H1 (cell line): Measurements from ENCODE around the gene KCNK3.

Source experiments
- ASH2L ChIP-seq: fragments of 200-600, 300-600 bp; sonication (generic); IDR thresholded peaks from one replicate; pipeline ENCODE4 v1.7.1; 2017; ENCODE audit warnings: low read length
- BACH1 ChIP-seq: IDR thresholded peaks from 2 replicates; pipeline ENCODE4 v1.6.1; 2012; ENCODE audit warnings: low read length, improper control_type of control experiment
- BCL11A ChIP-seq, 2 experiments: IDR thresholded peaks; one replicate each; pipeline ENCODE4 v1.6.1; 2011; ENCODE audit warnings: low read depth in 2 of 2, low read length in 2 of 2, mild to moderate bottlenecking in 2 of 2
- BRCA1 ChIP-seq: IDR thresholded peaks from 2 replicates; pipeline ENCODE4 v1.6.1; 2012; ENCODE audit warnings: low read depth, low read length, improper control_type of control experiment
- CEBPB ChIP-seq: IDR thresholded peaks from 2 replicates; pipeline ENCODE4 v1.6.1; 2012; ENCODE audit warnings: low read depth, low read length
- EZH2 ChIP-seq: fragments of 200-600 bp; sonication (generic); IDR thresholded peaks from 2 replicates; pipeline ENCODE4 v1.7.1; 2012; ENCODE audit warnings: low read depth, mild to moderate bottlenecking, moderate library complexity, low read length, inconsistent platforms; ENCODE audit not compliant: severe bottlenecking
- GTF2F1 ChIP-seq: IDR thresholded peaks from 2 replicates; pipeline ENCODE4 v1.6.1; 2012; ENCODE audit warnings: low read depth, low read length, improper control_type of control experiment, borderline replicate concordance
- HDAC6 ChIP-seq: IDR thresholded peaks from one replicate; pipeline ENCODE4 v1.7.1; 2012; ENCODE audit warnings: low read depth, mild to moderate bottlenecking, inconsistent platforms, low read length, moderate library complexity
- KDM1A ChIP-seq: fragments of 200-600, 300-600 bp; sonication (generic); IDR thresholded peaks from 2 replicates; pipeline ENCODE4 v1.7.1; 2016; ENCODE audit warnings: mild to moderate bottlenecking, low read length, borderline replicate concordance
- POLR2A ChIP-seq, 2 experiments: IDR thresholded peaks; 1 replicate in 1 of 2; 2 replicates in 1 of 2; pipeline ENCODE4 v1.6.1; 2011; ENCODE audit warnings: low read depth in 2 of 2, low read length in 2 of 2, mild to moderate bottlenecking in 2 of 2; ENCODE audit errors: control extremely low read depth in 1 of 2
- POLR2AphosphoS5 ChIP-seq: IDR thresholded peaks from 2 replicates; pipeline ENCODE4 v1.6.1; 2011; ENCODE audit warnings: low read depth, low read length
- TAF1 ChIP-seq: IDR thresholded peaks from 2 replicates; pipeline ENCODE4 v1.6.1; 2011; ENCODE audit warnings: mild to moderate bottlenecking, low read depth, low read length
- TEAD4 ChIP-seq: IDR thresholded peaks from 2 replicates; pipeline ENCODE4 v1.6.1; 2012; ENCODE audit warnings: low read depth, low read length, inconsistent platforms, mixed read lengths
- TF ChIP-seq, protein P1 (sequence below), 3 experiments: IDR thresholded peaks; 1 replicate in 2 of 3; 2 replicates in 1 of 3; pipeline versions ENCODE4 v1.5.1 to v1.6.1; 2011; ENCODE audit warnings: low read length in 3 of 3, mild to moderate bottlenecking in 3 of 3, inconsistent platforms in 2 of 3, low read depth in 1 of 3, moderate library complexity in 1 of 3; ENCODE audit not compliant: insufficient read depth in 1 of 3; ENCODE audit errors: control extremely low read depth in 1 of 3

DNA sequence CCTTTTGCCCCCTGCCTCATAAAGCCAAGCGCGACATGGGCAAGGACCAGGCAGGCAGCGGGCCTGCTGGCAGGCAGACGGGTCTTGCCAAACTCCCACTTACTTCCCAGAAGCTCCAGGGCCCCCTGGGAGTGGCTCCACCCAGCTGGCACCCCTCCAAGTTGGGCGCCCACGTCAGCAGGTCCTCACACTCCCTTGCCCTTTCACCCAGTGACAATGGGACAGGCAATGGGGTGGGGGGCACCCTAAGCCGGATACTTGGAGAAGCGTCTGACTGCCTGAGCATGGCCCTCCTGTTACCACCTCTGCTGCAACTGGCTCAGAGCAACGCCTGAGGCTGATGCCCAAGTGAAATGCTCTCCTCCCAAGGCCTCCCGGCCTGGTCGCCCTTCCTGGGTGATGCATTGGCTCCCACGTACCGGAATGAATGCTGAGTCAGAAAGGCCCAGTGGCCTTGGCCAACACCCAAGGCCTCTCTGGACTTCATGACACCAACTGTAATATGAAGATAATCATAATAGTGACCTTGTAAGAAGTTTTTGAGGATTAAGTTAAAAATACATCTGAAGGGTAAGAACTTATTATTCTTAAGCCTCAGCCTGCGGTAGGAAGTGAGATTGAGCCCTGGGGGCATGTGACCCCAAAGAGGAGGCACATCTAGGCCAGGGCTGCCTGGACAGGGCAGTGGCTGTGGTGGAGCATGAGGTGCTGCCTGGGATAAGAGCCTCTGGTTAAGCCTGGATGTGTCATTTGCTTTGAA lies 31.6 kb downstream of the KCNK3 start:
- TF ChIP-seq POLR2AphosphoS5 (no peak), POLR2A (IDR thresholded peaks at IDR 0.05; ENCODE audit: control extremely low read depth in 1 of 2, low read depth in 2 of 2, low read length in 2 of 2) (no peak), BCL11A (IDR thresholded peaks at IDR 0.05; ENCODE audit: low read depth in 2 of 2, low read length in 2 of 2) (no peak), CEBPB (no peak), GTF2F1 (no peak), TEAD4 (no peak), BRCA1 (no peak), KDM1A (no peak), HDAC6 (no peak), TAF1 (no peak), BACH1 (no peak), EZH2 (no peak), ASH2L (no peak)
- TF ChIP-seq, protein P1, sequence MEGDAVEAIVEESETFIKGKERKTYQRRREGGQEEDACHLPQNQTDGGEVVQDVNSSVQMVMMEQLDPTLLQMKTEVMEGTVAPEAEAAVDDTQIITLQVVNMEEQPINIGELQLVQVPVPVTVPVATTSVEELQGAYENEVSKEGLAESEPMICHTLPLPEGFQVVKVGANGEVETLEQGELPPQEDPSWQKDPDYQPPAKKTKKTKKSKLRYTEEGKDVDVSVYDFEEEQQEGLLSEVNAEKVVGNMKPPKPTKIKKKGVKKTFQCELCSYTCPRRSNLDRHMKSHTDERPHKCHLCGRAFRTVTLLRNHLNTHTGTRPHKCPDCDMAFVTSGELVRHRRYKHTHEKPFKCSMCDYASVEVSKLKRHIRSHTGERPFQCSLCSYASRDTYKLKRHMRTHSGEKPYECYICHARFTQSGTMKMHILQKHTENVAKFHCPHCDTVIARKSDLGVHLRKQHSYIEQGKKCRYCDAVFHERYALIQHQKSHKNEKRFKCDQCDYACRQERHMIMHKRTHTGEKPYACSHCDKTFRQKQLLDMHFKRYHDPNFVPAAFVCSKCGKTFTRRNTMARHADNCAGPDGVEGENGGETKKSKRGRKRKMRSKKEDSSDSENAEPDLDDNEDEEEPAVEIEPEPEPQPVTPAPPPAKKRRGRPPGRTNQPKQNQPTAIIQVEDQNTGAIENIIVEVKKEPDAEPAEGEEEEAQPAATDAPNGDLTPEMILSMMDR (IDR thresholded peaks at IDR 0.05; ENCODE audit: control extremely low read depth in 1 of 3, insufficient read depth in 1 of 3, low read depth in 1 of 3, low read length in 3 of 3): no peak
